ENCODE results near the gene SBNO2.
"Not testable (repeated sequence)": the region's sequence is repeated elsewhere in the genome, so short reads cannot be mapped to it uniquely, and the experiment has no call there.

SBNO2 gene

DNA sequence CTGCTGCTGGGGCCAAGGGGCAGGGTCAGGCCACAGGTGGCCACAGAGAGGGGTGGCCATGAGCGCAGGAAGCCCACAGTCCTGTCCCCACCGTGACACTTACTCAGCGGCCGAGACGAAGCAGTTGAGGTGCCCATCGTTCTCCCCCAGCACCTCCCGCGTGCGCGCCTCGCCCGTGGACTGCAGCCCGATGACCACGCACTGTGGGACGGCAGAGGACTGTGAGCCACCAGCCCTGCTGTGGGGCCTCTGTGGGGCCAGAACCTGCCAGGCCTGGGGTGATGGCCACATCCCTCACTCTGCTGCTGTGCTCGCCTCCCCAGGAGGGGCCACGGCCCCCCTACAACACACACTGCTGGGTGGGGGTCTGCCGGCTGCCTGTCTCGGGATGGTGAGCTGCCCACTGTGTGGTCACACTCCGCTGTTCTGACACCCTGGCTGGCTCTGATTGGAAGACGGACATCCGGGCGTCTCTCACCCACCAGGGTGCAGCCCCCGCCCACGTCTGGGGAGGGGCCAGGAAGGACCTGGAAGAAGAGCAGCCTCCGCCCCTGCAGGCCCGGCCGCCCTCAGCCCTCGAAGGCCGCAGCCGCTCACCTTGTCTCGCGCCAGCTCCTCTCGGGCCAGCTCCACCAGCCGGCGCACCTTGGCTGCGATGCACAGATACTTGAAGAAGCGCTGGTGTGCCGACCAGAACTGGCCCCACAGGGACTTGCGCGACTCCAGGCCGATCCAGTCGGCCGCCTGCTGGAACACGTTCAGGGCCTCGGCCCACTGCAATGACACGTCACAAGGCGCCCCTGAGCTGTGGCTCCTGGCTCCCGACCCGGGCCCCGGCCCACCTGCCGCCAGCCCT, 57.1 kb downstream of the SBNO2 start:
- no peak for DNase-seq (ENCODE audit: low read depth)

DNA sequence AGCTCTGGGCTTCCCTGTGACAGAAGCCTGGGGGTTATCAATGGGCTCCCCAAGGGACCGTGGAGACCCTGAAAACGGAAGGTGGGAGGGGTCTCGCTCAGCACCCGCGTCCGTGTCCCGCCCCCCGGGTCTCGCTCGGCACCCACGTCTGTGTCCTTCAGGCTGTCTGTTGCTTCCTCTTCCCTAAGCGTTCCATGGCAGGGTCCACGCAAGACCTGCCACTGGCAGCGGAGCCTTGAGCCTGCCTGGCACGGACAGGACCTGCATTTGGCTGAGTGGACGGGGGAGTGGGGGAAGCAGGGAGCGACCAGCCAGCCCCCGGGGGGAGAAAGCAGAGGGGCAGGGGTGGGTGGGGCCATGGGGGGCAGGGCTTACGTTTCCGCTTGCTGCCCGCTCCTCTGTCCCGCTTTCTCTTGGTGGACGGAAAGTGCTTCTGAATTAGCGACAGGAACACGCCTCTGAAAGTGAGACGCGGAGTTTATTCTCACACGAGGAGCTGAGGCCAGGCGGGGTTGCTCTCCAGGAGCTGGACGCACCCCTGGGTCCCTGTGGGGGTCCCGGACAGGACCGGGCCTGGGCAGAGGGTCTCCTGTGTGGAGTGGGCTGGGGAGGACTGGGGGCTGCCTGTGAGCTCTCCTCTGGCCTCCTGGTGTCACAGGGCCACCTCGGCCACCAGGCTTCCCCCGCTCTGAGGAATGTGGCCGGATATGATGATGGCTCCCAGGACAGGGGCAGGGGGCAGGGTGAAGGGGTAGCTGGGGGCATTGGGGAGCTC, 58.2 kb downstream of the SBNO2 start:
- DNase-seq (ENCODE audit: low read depth), result no peak

DNA sequence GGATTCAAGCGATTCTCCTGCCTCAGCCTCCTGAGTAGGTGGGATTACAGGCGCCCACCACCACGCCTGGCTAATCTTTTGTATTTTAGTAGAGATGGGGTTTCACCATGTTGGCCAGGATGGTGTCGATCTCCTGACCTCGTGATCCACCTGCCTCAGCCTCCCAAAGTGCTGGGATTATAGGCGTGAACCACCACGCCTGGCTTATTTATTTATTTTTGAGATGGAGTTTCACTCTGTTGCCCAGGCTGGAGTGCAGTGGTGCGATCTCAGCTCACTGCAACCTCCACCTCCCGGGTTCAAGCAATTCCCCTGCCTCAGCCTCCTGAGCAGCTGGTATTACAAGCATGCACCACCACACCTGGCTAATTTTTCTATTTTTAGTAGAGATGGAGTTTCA, 59.3 kb downstream of the SBNO2 start:
- not testable (repeated sequence) for DNase-seq (ENCODE audit: low read depth)

DNA sequence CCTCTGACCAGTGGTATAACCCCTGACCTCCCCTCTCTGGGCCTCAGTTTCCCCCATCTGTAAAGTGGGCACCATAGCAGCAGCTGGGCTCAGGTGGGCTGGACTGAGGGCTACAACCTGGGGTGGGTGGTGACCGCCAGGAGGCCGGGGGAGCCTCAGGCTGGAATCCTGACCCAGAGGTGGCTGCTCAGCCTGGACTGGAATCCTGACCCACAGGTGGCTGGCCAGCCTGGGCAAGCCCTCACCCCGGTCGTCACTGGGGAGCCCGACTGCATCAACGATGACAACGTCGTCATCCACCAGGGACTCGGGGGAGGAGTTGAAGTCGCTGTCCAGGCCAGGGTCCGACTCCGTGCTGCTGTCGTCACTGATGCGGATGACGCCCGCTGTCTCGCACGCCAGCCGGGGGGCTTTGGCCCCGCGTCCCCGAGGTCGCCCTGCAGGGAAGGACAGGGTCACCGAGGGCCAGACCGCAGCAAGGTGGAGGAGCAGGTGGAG, 60.0 kb downstream of the SBNO2 start:
- no peak for DNase-seq (ENCODE audit: low read depth)

DNA sequence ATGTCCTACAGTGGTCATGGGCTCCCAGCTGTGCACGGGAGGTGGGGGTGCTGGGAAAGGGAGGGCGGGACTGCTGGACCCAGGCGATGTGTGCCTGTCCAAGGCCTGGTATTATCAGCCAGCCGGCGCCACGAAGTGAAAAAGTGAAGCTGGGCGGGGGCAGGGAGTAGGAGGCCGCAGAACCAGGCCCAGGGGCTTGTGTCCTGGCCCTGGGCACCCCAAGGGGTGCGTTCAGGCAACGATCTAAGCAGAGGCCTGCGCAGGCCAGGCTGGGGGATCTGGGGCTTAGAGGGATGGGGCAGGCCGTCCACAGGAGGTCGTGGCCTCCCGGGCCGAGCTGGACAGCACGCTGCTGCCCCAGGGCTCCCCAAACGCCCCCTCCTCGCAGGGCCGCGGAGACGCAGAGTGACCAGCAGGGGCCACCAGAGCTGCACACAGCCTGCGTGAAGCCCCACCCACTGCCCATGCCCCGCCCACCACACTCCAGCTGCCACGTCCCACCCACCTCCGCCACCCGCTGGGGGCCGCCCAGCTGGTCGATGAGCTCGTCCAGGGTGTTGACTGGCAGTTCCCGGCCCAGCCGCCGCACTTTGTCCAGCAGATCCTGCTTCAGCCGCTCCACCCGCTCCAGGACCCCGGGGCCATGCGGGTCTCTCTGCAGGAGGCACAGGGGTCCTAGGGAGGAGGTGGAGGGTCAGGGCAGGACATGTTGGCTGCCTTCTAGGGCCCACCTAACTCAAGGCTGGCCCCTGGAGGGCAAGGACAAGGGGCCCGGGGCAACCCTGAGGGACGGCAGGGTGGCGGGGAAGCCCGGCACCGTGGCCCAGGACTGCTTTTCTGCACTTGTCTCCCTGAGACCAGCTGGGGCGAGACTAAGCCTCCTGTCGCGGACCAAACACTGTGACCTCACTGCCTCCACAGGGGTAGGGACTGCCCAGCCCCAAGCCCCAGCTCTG, 60.8 kb downstream of the SBNO2 start:
- peak; percentile 69 for DNase-seq (ENCODE audit: low read depth)

DNA sequence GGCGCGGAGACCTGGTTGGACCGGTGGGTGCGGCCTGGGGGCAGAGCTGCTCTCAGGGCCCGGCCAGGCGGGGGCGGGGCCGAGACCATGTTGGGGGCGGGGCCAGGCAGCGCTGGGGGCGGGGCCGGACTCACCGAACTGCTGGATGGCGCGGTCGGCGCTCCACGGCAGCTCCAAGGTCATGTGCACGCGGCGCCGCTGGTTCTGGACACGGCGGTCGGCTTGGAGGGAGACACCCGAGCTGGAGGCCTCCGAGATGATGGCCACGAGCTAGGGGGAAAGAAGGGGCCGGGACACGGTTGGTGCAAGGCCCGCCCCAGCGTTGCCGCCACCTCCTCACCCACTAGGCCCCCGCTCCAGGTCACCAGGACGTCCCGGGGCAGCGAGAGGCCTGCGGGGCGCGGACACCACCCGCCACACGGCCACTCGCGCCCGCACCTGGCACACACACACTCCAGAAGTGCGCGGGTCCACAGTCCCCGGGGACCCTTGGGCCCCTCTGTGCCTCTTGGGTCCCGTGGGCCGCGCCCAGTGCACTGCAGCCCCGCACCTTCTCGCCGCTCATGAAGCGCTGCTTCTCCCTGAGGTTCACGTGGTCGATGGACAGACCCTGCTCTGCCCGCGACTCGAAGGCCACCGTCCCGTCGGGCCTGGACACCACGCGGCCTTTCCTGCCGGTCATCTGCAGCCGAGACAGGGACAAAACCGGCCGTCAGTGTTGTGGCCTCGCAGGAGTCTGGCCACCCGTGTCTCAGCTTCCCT, 61.6 kb downstream of the SBNO2 start:
- DNase-seq (ENCODE audit: low read depth), result no peak

DNA sequence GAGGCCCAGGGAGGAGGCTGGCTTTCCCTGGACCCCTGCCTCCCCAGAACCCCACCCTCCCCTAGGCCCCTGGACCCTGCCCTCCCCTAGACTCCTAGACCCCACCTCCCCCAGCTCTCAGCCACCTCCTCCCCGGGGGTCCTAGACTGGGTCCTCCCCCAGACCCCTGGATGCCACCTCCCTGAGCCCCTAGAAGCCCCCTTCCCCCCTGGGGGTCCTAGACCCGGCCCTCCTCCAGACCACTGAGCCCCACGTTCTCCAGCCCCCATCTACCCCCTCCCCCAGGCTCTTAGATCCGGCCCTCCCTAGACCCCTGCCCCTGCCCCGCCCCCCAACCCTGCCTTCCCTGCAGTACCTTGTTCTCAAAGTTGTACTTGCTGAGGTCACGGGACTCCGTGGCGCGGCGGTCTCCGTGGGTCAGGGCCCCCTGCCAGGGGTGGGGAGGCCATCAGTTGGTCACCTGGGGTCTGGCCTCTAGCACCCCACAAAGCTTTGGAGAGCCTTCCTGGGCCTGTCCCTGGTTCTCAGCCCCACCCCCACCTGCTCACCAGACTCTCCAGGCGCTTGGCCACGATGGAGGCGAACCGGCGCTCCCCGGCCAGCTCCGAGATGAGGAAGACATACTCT, 62.3 kb downstream of the SBNO2 start:
- no peak for DNase-seq (ENCODE audit: low read depth)

DNA sequence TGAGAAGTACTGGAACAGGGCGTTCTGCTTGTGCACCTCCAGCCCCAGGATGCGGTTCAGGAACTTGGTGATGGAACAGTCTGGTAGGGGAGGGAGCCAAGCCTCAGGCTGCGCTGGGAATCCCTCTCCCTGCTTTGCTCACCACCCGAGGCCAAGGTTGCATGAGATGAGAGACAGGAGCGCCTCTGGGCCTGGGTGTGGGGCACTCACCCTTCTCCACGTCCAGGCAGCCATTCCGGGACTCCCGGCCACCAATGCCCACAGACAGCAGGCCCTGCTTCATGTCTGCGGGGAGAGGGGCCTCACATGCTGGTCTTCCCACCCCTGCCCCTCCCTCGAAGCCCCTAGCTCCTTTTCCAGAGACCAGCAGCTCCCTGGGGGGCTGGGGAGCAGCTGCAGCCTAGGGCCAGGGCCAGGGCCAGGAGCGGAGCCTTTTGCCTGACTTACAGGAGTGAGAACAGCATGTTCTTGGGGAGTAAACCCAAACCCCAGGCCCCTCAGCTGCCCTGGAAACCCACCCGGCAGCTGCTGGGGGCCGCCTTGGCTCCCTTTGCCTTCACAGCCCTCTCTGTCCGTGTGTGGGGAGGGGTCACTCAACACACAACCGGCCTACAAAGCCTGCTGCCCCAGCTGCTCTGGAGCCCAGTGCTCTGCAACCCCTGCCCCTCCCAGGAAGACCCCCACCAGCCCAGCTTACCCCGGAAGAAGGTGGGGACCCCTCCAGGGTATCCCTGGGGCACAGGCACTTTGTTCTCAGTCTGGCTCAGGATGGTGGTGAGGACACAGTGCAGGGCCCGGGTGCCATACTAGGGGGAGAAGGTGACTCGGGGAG, 63.0 kb downstream of the SBNO2 start:
- no peak for DNase-seq (ENCODE audit: low read depth)

DNA sequence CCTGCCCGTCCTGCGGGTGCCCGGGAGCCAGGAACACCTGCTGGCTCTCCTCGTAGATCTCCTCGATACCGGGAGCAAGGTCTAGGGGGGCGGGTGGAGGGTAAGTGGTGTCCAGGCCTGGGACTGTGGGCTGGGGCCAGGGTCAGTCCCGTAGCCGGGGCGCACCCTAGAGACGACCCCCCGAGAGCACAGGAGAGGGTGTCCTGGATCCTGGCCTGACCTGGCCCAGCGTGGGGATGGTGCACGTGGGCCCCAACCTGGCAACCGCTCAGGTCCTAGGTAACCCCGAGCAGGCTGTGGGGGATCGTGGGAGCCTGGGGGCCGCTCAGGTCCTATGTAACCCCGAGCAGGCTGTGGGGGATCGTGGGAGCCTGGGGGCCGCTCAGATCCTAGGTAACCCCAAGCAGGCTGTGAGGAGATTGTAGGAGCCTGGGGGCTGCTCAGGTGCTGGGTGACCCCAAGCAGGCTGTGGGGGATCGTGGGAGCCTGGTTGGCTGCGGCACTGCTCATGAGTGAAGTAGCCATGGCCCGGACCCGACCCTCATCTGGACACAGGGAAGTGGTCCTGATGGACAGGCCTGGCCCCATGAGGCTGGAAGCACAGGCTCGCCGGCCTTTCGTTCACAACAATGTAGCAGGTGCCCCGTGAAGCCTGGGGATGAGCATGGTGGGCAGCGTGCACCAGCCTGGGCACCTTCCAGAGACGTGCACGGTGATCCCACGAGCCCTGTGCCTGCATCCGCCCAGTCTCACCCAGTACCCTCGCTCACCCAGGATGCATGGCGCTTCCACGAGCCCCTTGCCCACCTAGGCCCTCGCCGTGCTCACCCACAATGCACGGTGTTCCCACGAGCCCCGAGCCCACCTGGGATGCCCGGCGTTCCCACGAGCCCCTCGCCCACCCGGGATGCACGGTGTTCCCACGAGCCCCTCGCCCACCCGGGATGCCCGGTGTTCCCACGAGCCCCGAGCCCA, 64.1 kb downstream of the SBNO2 start:
- DNase-seq (ENCODE audit: low read depth), result no peak

DNA sequence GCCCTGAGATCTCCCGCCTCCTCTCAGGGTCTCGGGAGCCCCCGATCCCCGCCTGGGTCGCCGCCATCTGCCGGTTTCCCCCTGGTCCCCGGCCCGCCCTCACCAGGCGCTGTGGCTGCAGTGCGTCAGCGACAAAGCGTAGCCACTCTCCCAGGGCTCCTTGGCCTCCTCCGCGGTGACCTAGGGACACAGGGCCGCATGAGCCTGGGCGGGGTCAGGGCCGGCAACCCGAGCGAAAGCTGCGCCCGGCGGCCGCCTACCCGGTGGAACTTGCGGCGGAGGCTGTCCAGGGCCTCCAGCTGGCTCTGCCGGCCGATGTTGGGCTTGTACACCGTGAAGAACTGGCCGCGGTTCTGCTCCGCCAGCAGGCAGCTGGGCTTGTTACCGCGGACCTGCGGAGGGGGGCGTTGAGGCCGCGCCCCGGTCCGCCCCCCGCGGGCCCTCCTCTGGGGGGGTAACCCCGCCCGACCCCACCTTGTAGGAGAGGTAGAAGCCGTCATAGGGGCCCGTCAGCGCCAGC, 65.0 kb downstream of the SBNO2 start:
- DNase-seq (ENCODE audit: low read depth), result no peak

DNA sequence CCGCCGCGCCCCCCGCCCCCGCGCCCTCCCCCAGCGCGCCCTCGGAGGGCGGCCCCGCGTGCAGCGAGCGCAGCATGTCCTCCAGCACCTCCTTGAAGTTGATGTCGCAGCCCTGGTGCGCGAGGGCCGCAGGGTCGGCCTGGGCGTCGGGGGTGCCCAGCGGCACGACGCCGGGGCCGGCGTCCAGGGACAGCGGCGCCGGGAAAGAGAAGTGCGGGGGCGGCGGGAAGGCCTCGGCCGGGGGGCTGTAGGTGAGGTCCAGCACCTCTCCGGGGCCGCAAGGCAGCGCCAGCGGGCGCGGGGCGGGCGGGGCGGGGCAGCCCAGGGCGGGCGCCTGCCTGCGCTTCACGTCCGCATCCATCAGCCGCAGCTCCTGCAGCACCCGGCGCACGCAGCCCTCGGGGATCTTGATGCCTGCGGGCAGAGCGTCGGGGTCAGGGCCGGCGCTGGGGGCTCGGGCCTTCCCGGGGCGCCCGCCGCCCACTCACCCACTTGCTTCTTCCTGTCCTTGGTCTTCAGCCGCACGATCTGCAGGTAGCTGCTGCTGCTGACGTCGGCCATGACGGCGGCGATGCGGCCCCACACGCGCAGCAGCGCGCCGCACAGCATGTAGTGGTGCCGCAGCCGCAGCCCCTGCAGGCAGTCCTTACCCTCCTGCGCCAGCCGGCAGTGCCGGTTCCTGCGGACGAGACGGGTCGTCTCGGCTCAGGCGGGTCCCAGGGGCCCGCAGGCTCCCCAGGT, 65.6 kb downstream of the SBNO2 start:
- no peak for DNase-seq (ENCODE audit: low read depth)

DNA sequence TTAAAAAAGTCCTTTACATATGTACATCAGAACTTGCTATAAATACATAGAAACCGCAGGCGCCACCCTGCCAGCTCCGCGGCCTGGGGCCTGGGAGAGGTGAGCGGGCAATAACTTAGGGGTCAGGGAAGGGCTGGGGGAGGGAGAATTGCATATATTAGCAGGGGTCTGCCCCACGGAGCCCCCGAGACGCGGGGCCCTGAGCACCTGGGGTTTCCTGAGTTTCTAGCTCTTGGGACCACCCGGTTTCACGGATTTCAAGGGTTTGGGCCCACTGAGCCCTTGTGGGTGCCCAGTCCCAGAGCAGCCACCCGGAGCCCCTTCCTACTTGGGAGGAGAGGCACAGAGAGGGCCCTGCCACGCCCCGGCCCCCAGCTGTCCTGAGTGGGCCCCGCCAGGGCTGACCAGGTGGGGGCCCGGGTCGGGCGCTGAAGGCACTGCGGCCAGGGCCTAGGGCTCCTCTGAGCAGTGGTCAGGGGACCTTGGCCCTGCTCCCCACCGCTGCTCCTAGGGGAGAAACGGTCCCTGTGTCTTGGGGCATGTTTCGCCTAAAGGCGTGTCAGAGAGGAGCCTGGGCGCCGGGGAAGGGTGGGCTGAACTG, 66.3 kb downstream of the SBNO2 start:
- DNase-seq (ENCODE audit: low read depth), result no peak

DNA sequence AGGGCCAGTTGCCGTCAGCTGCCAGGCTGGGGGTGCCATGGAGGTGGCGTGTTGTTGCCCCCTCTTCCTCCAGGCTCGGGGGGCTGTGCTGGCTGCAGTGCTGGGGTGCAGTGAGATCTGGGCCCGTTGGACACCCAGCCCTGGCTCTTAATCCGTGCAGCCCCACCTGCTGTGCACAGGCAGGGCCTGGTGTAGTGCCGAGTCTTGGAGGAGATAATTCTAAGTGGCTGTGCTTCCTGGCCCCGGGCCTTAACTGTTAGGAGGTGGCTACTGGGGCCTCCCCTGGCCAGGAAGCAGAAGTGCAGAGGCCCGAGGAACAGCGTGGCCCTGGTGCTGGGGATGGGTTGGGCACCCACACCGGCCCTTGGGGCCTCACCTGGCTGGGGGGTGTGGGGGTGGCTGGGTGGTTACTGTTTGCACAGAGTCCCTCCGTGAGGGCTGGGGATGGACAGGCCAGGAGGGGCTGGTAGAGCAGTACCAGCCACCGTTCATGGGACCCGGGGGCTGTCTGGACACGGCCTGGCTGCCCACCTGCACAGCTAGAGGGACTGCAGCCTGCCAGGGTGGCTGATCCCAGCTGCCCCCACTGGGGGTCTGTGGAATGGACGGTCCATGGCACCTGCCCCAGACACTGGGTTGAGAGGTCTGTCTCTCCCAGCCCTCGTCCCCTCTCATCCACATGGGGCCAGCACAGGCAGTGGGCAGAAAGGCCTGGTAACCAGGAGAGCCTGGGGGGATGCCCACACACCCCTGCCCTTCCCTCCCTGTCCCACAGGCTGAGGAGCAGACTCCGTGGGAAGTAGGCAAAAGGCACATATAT, 67.0 kb downstream of the SBNO2 start:
- DNase-seq (ENCODE audit: low read depth), result no peak

DNA sequence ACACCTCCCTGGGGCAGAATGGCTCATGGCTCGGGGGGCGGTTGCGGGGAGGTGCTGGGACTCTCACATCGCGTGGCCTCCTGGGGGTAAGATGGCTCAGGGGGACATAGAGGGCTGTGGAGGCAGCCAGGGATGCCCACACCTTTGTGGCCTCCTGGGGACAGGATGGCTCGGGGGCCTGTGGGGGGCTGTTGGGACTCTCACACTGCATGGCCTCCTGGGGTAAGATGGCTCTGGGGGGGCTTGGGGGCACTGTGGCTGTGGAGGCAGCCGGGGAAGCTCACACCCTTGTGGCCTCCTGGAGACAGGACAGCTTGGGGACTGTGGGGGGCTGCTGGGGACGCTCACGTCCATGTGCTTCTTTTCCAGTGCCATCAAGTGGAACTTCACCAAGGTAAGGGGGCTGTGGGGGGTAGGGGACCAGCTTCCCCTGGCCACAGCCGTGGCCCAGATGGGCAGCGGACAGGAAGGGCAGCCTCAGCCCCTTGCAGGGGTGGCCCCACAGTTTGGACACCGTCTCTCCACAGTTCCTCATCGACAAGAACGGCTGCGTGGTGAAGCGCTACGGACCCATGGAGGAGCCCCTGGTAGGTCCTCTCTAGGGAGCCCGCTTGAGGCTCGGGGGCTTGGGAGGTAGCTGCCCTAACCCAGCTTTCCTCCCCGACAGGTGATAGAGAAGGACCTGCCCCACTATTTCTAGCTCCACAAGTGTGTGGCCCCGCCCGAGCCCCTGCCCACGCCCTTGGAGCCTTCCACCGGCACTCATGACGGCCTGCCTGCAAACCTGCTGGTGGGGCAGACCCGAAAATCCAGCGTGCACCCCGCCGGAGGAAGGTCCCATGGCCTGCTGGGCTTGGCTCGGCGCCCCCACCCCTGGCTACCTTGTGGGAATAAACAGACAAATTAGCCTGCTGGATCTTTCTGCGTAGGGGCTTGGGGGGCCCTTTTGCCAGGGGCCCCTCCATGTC, 67.9 kb downstream of the SBNO2 start:
- no peak for DNase-seq (ENCODE audit: low read depth)
